Nephron progenitor cell (in vitro differentiated cells): ENCODE measurements around the gene CPED1.
A peak's percentile ranks its signal among the peaks of the same experiment; 100 is the strongest.
"Not testable (repeated sequence)": the region's sequence is repeated elsewhere in the genome, so short reads cannot be mapped to it uniquely, and the experiment has no call there.

Experiments used
- DNase-seq: peaks from one replicate; pipeline ENCODE4 v3.0.0; 2021
- H3K27ac Mint-ChIP-seq: 2 replicates; pipeline ENCODE4 v1.8.0; 2021; ENCODE audit warnings: mild to moderate bottlenecking, moderate library complexity, mixed read lengths
- H3K27me3 Mint-ChIP-seq: 2 replicates; pipeline ENCODE4 v1.8.0; 2021; ENCODE audit warnings: mild to moderate bottlenecking, low read depth, mixed read lengths; ENCODE audit not compliant: poor library complexity
- H3K36me3 Mint-ChIP-seq: 2 replicates; pipeline ENCODE4 v1.8.0; 2021; ENCODE audit warnings: low read depth, mixed read lengths
- H3K4me1 Mint-ChIP-seq: 2 replicates; pipeline ENCODE4 v1.8.0; 2021; ENCODE audit warnings: mixed read lengths
- H3K4me3 Mint-ChIP-seq: 2 replicates; pipeline ENCODE4 v1.8.0; 2021; ENCODE audit warnings: mild to moderate bottlenecking, moderate library complexity, mixed read lengths
- H3K9me3 Mint-ChIP-seq: 2 replicates; pipeline ENCODE4 v1.8.0; 2021; ENCODE audit warnings: mild to moderate bottlenecking, moderate library complexity, mixed read lengths
- CTCF ChIP-seq: fragments of 200-600 bp; sonication (generic); IDR thresholded peaks from 2 replicates; pipeline ENCODE4 v1.5.0; 2021; ENCODE audit warnings: antibody characterized with exemption

Gene CPED1

GRCh38 chr7:120964088-120964487 lies 24.4 kb upstream of the CPED1 start:
- no peak for TF ChIP-seq CTCF

GRCh38 chr7:120966961-120967360 lies 21.6 kb upstream of the CPED1 start:
- no peak for TF ChIP-seq CTCF
- H3K27ac Mint-ChIP-seq, result no peak overlapping the region
- no peaks in the 10 kb centered on the region for H3K4me1 Mint-ChIP-seq
- no peaks in the 10 kb centered on the region for H3K27me3 Mint-ChIP-seq
- H3K36me3 Mint-ChIP-seq, result peaks cover 62% of the 10 kb centered on the region
- no peaks in the 10 kb centered on the region for H3K9me3 Mint-ChIP-seq
- no peak for DNase-seq
- H3K4me3 Mint-ChIP-seq, result no peak overlapping the region

More at GRCh38 chr7:120964088-120964487, 24.4 kb upstream of the CPED1 start:
- Mint-ChIP-seq H3K4me3 (no peak overlapping the region), H3K4me1 (no peaks in the 10 kb centered on the region), H3K27ac (no peak overlapping the region), H3K9me3 (no peaks in the 10 kb centered on the region), H3K36me3 (peaks cover 48% of the 10 kb centered on the region), H3K27me3 (no peaks in the 10 kb centered on the region)
- DNase-seq, result no peak

GRCh38 chr7:120973849-120974248 lies 14.7 kb upstream of the CPED1 start:
- no peaks in the 10 kb centered on the region for H3K27me3 Mint-ChIP-seq
- H3K36me3 Mint-ChIP-seq, result peaks cover 54% of the 10 kb centered on the region
- TF ChIP-seq CTCF, result no peak
- H3K9me3 Mint-ChIP-seq, result no peaks in the 10 kb centered on the region
- no peak for DNase-seq
- no peak overlapping the region for H3K27ac Mint-ChIP-seq
- H3K4me1 Mint-ChIP-seq, result no peaks in the 10 kb centered on the region
- no peak overlapping the region for H3K4me3 Mint-ChIP-seq

GRCh38 chr7:120979765-120980499 lies 8.6 kb upstream of the CPED1 start:
- no peak for TF ChIP-seq CTCF
- Mint-ChIP-seq H3K27ac (no peak overlapping the region), H3K4me3 (no peak overlapping the region), H3K4me1 (no peaks in the 10 kb centered on the region), H3K36me3 (peaks cover 4% of the 10 kb centered on the region), H3K9me3 (no peaks in the 10 kb centered on the region), H3K27me3 (peaks cover 3% of the 10 kb centered on the region)
- no peak for DNase-seq

- no peaks in the 10 kb centered on the region for H3K9me3 Mint-ChIP-seq
- no peak for TF ChIP-seq CTCF
- no peak overlapping the region for H3K27ac Mint-ChIP-seq
- no peaks in the 10 kb centered on the region for H3K36me3 Mint-ChIP-seq
- DNase-seq, result no peak
- H3K27me3 Mint-ChIP-seq, result peaks cover 3% of the 10 kb centered on the region
- H3K4me3 Mint-ChIP-seq, result no peak overlapping the region
- H3K4me1 Mint-ChIP-seq, result no peaks in the 10 kb centered on the region
Observed at GRCh38 chr7:120981117-120981516, 7.4 kb upstream of the CPED1 start.

- DNase-seq, result no peak
- no peaks in the 10 kb centered on the region for H3K36me3 Mint-ChIP-seq
- peak overlapping the region; percentile 5 for H3K27ac Mint-ChIP-seq
- H3K27me3 Mint-ChIP-seq, result peaks cover 4% of the 10 kb centered on the region
- H3K4me3 Mint-ChIP-seq, result no peak overlapping the region
- no peak for TF ChIP-seq CTCF
- H3K9me3 Mint-ChIP-seq, result no peaks in the 10 kb centered on the region
- no peaks in the 10 kb centered on the region for H3K4me1 Mint-ChIP-seq
Observed at GRCh38 chr7:120981888-120982615, 6.5 kb upstream of the CPED1 start.

GRCh38 chr7:120983592-120983991 lies 4.9 kb upstream of the CPED1 start:
- H3K27me3 Mint-ChIP-seq, result peaks cover 11% of the 10 kb centered on the region
- H3K27ac Mint-ChIP-seq, H3K4me1 Mint-ChIP-seq, H3K4me3 Mint-ChIP-seq, H3K9me3 Mint-ChIP-seq, H3K36me3 Mint-ChIP-seq, DNase-seq: not testable (repeated sequence)
